ENCODE results near the gene CDK19.

The CDK19 gene

DNA sequence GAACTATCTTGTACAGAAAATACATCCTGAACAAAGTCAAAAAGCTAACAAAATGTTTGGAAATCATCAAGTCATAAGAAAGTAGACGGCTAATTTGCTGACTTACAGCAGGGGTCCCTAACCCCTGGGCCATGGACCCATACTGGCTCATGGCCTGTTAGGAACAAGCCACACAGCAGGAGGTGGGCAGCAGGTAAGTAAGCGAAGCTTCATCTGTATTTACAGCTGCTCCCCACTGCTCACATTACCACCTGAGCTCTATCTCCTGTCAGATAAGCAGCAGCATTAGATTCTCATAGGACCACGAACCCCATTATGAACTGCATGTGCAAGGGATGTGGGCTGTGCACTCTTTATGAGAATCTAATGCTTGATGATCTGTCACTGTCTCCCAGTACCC, 115.5 kb downstream of the CDK19 start:
- Histone ChIP-seq H3K27ac (no peak overlapping the region), H3K4me2 (ENCODE audit: low read length) (no peak overlapping the region), H3K4me1 (no peaks in the 10 kb centered on the region), H3K36me3 (ENCODE audit: control insufficient read depth, insufficient read depth, low read length) (no peaks in the 10 kb centered on the region), H3K79me2 (peaks cover 2% of the 10 kb centered on the region), H3K9ac (no peak overlapping the region), H3K27me3 (ENCODE audit: control insufficient read depth, insufficient read depth, low read length) (no peaks in the 10 kb centered on the region), H2AFZ (no peak overlapping the region), H3K9me3 (ENCODE audit: control insufficient read depth, low read length) (no peaks in the 10 kb centered on the region), H3K4me3 (ENCODE audit: low read depth, low read length) (no peak overlapping the region)
- TF ChIP-seq, protein P1, sequence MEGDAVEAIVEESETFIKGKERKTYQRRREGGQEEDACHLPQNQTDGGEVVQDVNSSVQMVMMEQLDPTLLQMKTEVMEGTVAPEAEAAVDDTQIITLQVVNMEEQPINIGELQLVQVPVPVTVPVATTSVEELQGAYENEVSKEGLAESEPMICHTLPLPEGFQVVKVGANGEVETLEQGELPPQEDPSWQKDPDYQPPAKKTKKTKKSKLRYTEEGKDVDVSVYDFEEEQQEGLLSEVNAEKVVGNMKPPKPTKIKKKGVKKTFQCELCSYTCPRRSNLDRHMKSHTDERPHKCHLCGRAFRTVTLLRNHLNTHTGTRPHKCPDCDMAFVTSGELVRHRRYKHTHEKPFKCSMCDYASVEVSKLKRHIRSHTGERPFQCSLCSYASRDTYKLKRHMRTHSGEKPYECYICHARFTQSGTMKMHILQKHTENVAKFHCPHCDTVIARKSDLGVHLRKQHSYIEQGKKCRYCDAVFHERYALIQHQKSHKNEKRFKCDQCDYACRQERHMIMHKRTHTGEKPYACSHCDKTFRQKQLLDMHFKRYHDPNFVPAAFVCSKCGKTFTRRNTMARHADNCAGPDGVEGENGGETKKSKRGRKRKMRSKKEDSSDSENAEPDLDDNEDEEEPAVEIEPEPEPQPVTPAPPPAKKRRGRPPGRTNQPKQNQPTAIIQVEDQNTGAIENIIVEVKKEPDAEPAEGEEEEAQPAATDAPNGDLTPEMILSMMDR (IDR thresholded peaks at IDR 0.05) = no peak

DNA sequence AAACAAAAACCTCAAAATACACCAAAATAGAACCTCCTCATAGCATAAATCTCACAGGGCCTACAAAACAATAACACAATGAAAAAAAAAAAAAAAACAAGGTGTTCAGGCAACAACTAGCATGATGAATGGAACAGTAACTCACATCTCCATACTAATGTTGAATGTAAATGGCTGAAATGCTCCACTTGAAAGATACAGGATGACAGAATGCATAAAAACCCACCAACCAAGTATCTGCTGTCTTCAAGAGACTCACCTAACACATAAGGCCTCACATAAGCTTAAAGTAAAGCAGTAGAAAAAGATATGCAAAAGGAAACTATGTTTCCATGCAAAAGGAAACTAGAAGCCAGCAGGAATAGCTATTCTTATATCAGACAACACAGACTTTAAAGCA, 121.3 kb downstream of the CDK19 start:
- Histone ChIP-seq H2AFZ (no peak overlapping the region), H3K4me2 (ENCODE audit: low read length) (no peak overlapping the region), H3K36me3 (ENCODE audit: control insufficient read depth, insufficient read depth, low read length) (no peaks in the 10 kb centered on the region), H3K4me1 (no peaks in the 10 kb centered on the region), H3K27me3 (ENCODE audit: control insufficient read depth, insufficient read depth, low read length) (no peaks in the 10 kb centered on the region), H3K9me3 (ENCODE audit: control insufficient read depth, low read length) (no peaks in the 10 kb centered on the region), H3K79me2 (peaks cover 2% of the 10 kb centered on the region), H3K27ac (no peak overlapping the region), H3K9ac (no peak overlapping the region), H3K4me3 (ENCODE audit: low read depth, low read length) (no peak overlapping the region)
- TF ChIP-seq, protein P1 (IDR thresholded peaks at IDR 0.05) = no peak

DNA sequence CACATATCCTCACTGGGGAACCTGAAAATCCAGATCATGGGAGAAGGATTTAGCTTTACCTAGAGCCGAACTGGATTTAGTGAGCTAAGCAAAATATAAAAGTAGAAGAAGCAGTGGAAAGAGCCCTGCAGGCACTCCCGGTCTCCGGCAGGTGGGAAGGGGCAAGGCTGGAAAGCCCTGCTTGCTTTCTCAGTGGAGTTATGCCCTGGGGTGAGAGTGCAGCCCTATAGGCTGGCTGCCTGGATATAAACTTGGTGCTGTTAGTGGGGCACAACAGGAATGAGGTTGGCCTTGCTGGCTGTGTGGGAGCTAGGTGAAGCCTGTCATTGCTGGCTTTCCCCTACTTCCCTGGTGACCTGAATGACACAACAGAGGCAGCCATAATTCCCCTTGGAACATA, 122.0 kb downstream of the CDK19 start:
- H3K4me1 ChIP-seq = no peaks in the 10 kb centered on the region

DNA sequence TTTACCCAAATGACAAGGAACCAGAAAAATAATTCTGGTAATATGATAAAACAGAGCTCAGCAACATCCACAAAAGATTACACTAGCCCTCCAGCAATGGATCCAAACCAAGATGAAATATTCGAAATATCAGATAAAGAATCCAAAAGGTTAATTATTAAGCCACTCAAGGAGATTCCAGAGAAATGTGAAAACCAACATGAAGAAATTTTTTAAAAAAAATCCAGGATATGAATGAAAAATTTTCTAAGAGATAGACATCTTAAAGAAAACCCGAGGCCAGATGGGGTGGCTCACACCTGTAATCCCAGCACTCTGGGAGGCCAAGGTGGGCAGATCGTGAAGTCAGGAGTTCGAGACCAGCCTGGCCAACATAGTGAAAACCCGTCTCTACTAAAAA, 124.4 kb downstream of the CDK19 start:
- Histone ChIP-seq H3K4me3 (ENCODE audit: low read depth, low read length) (no peak overlapping the region), H3K36me3 (ENCODE audit: control insufficient read depth, insufficient read depth, low read length) (no peaks in the 10 kb centered on the region), H3K4me1 (no peaks in the 10 kb centered on the region), H3K4me2 (ENCODE audit: low read length) (no peak overlapping the region), H2AFZ (no peak overlapping the region), H3K27ac (no peak overlapping the region), H3K27me3 (ENCODE audit: control insufficient read depth, insufficient read depth, low read length) (no peaks in the 10 kb centered on the region), H3K9ac (no peak overlapping the region), H3K79me2 (no peaks in the 10 kb centered on the region), H3K9me3 (ENCODE audit: control insufficient read depth, low read length) (no peaks in the 10 kb centered on the region)
- TF ChIP-seq, protein P1 (IDR thresholded peaks at IDR 0.05) = no peak

More for the DNA sequence above, 122.0 kb downstream of the CDK19 start:
- Histone ChIP-seq H3K27ac (no peak overlapping the region), H3K79me2 (peaks cover 2% of the 10 kb centered on the region), H3K36me3 (ENCODE audit: control insufficient read depth, insufficient read depth, low read length) (no peaks in the 10 kb centered on the region), H3K9me3 (ENCODE audit: control insufficient read depth, low read length) (no peaks in the 10 kb centered on the region), H3K27me3 (ENCODE audit: control insufficient read depth, insufficient read depth, low read length) (no peaks in the 10 kb centered on the region), H3K9ac (no peak overlapping the region), H2AFZ (no peak overlapping the region), H3K4me2 (ENCODE audit: low read length) (no peak overlapping the region), H3K4me3 (ENCODE audit: low read depth, low read length) (no peak overlapping the region)
- TF ChIP-seq, protein P1 (IDR thresholded peaks at IDR 0.05) = no peak

DNA sequence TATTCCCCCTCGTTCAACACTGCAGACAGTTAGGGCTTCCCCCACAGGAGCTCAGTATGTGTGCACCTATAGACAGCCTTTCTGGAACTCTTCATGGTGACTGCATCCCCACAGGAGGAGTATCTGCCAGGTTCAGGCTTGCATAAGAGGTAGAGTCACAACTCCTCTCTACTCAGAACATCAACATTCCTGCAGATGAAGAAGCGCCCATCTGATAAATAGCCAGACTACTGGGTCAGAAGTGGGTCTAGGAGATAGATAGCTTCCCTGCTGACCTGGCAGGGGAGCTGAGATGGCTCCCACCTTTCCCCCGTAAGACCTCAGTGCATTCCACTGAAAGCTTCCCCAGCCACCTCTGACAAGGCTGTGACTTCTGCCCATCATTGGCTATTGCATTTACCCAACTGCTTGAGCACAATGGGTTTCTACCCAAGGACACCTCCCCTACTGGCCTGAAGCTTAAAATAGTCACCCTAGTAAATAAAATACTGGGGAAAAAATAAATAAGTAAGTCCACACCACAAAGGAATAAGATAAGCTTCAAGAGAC, 125.1 kb downstream of the CDK19 start:
- H3K9ac ChIP-seq = no peak overlapping the region
- no peaks in the 10 kb centered on the region for H3K4me1 ChIP-seq
- no peak overlapping the region for H3K4me3 ChIP-seq (ENCODE audit: low read depth, low read length)
- H3K79me2 ChIP-seq = no peaks in the 10 kb centered on the region
- H3K36me3 ChIP-seq (ENCODE audit: control insufficient read depth, insufficient read depth, low read length) = no peaks in the 10 kb centered on the region
- TF ChIP-seq, protein P1 (IDR thresholded peaks at IDR 0.05) = no peak
- H3K4me2 ChIP-seq (ENCODE audit: low read length) = no peak overlapping the region
- H3K9me3 ChIP-seq (ENCODE audit: control insufficient read depth, low read length) = no peaks in the 10 kb centered on the region
- H2AFZ ChIP-seq = no peak overlapping the region
- no peak overlapping the region for H3K27ac ChIP-seq
- H3K27me3 ChIP-seq (ENCODE audit: control insufficient read depth, insufficient read depth, low read length) = no peaks in the 10 kb centered on the region
